Fibroblast of pulmonary artery (primary cell): ENCODE data around the gene IL1A.

ENCODE experiments used
- DNase-seq: peaks from one replicate; pipeline ENCODE4 v3.0.0-alpha.2; 2010; ENCODE audit warnings: low read depth
- H3K4me3 ChIP-seq: replicated peaks from 2 replicates; pipeline ENCODE4 v1.5.1; 2011; ENCODE audit warnings: low read depth, mild to moderate bottlenecking, control low read depth, low read length, moderate library complexity
- TF ChIP-seq, protein P1 (sequence below): IDR thresholded peaks from 2 replicates; pipeline ENCODE4 v1.5.1; 2011; ENCODE audit warnings: mild to moderate bottlenecking, control low read depth, low read length, inconsistent platforms; ENCODE audit errors: missing control alignments

The IL1A gene

GRCh38 chr2:112751451-112752197, 32.7 kb downstream of the IL1A start:
- no peak for DNase-seq
- TF ChIP-seq, protein P1, sequence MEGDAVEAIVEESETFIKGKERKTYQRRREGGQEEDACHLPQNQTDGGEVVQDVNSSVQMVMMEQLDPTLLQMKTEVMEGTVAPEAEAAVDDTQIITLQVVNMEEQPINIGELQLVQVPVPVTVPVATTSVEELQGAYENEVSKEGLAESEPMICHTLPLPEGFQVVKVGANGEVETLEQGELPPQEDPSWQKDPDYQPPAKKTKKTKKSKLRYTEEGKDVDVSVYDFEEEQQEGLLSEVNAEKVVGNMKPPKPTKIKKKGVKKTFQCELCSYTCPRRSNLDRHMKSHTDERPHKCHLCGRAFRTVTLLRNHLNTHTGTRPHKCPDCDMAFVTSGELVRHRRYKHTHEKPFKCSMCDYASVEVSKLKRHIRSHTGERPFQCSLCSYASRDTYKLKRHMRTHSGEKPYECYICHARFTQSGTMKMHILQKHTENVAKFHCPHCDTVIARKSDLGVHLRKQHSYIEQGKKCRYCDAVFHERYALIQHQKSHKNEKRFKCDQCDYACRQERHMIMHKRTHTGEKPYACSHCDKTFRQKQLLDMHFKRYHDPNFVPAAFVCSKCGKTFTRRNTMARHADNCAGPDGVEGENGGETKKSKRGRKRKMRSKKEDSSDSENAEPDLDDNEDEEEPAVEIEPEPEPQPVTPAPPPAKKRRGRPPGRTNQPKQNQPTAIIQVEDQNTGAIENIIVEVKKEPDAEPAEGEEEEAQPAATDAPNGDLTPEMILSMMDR = no peak
- no peak overlapping the region for H3K4me3 ChIP-seq

DNA sequence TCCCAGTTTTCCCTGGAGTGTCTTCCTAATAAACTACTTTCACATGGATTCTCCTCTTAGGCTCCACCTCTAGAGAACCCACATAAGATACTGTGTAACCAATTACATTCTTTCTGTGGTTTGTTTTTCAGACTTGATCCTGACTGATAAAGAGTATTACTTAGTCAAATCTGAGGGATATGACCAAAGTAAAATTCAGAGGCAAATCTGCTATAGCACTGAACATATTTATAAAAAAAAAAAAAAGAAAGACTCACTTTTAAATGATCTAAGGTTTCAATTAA, 33.8 kb downstream of the IL1A start:
- H3K4me3 ChIP-seq = no peak overlapping the region
- TF ChIP-seq, protein P1 = no peak
- DNase-seq = peak; percentile 28

DNA sequence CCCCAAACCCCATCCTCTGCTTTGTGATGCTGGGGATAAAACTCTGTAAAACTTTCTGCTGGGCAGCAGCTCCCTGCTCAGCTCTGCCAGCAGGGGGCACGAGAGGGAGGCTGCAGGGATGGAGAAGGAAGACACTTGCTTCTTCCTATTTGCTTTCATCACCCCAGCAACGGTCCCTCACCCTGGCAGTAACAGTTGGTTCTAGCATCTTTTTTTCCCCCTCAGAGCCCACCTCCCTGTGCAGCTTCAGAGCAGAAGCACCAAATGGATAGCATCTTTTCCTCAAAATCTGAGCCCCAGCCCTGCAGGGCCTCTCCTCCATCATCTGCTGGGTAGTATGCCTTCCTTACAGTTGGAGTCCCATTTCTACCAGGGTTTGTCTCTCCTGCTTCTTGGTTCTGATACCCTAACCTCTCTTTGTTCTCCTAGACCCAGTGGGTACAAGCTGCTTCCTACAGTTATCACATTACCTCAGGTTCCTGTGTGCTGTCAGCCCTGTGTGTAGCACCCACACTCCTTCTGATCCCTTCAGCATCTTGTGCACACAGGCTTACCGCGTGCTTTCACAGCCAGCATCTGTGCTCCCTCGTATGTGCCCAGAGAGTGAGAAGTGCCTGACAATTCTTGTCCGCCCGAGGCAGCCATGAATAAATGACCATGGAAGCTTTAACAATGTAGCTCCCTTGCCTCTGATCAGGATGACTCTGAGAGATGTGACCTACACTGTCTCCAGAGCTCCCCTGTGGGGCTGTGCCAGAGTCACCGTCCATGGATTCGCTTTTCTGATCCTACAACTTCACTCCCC, 34.3 kb downstream of the IL1A start:
- peak; percentile 85 for DNase-seq
- H3K4me3 ChIP-seq = no peak overlapping the region
- TF ChIP-seq, protein P1 = peak; percentile 100

DNA sequence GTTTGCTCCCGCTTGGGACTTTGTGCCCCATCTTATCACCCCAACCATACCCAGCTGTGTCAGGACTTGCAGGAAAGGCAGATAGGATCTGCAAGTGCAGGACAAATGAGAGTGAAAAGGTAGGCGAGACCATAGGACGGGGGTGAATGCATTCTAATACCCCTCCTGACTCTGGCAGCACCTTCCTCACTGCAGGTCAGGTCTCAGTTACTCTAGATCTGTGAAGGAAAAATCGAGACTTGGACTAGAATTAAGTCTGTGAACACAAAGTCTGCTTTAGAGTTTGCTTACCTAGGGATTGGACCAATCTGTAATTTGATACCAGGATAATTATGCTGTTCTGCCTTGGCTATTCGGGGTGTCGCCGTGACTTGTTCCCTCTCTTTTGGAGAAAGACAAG, 43.8 kb downstream of the IL1A start:
- TF ChIP-seq, protein P1 = no peak
- DNase-seq = no peak
- no peak overlapping the region for H3K4me3 ChIP-seq

DNA sequence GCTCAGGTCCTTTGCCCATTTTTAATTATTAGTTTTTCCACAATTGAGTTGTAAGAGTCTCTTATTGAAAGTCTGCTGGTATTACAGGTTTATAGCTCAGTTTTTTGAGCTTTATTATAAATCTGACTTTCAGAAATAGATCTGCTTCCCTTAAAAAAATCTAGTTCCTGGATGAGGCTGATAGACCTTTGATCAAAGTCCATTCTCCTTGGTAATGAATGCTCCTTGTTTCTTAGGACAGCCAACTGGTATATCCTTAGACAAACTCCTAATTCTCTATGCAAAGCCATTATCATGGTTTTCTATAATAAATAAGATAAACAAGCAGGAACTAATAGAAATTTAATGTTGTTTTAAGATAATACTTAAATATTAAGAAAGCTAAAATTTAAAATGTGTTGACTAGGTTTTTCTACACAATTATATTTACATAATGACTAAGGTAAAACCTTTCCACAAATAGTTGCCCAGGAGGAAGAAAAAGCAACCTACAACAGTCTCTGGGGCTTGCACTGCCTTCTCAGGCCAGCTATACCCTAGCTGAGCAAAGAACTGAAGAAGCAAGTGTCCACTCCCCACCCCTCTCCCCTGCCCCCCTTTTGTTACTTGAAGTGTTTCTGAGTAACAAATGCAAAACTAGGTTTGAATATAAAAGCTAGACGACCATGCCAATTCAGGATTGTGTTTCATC, 46.6 kb downstream of the IL1A start:
- H3K4me3 ChIP-seq = no peak overlapping the region
- TF ChIP-seq, protein P1 = no peak
- no peak for DNase-seq

GRCh38 chr2:112733871-112734270, 50.4 kb downstream of the IL1A start:
- H3K4me3 ChIP-seq = no peak overlapping the region
- TF ChIP-seq, protein P1 = no peak
- DNase-seq = no peak
